ENCODE data around the gene OSBPL3. TPM values are rescaled to one million over a fixed set of nuclear protein-coding genes. Genes with fewer than 3 reads are reported as not detected.

Gene OSBPL3
- total RNA-seq, 1 experiment from 2014 or later = 16.0 TPM

GRCh38 chr7:24930856-24931255 is 49.1 kb downstream of the OSBPL3 start:
- Mint-ChIP-seq H3K27me3 (ENCODE audit: low read depth) (no peaks in the 10 kb centered on the region), H3K36me3 (peaks cover 7% of the 10 kb centered on the region), H3K9me3 (peaks cover 8% of the 10 kb centered on the region), H3K27ac (no peak overlapping the region), H3K4me1 (peaks cover 57% of the 10 kb centered on the region), H3K4me3 (no peak overlapping the region)
- ATAC-seq (no peak), DNase-seq (ENCODE audit: low spot score) (no peak)
- ChIA-PET POLR2A (no interaction called here), CTCF (no interaction called here)
- TF ChIP-seq FOXK1 (CRISPR knock-in tag; IDR thresholded peaks at IDR 0.05) (no peak), USF2 (CRISPR knock-in tag; IDR thresholded peaks at IDR 0.05) (no peak), KAT7 (CRISPR knock-in tag; IDR thresholded peaks at IDR 0.05; ENCODE audit: borderline replicate concordance) (no peak), JUN (CRISPR knock-in tag; IDR thresholded peaks at IDR 0.05) (no peak), MLX (CRISPR knock-in tag; IDR thresholded peaks at IDR 0.05) (no peak), ZNF281 (CRISPR knock-in tag; IDR thresholded peaks at IDR 0.05) (no peak), MAX (CRISPR knock-in tag; IDR thresholded peaks at IDR 0.05) (no peak), ZNF232 (CRISPR knock-in tag; IDR thresholded peaks at IDR 0.05) (no peak), E2F4 (CRISPR knock-in tag; IDR thresholded peaks at IDR 0.05; ENCODE audit: borderline replicate concordance, low read depth) (no peak), ZNF317 (CRISPR knock-in tag; IDR thresholded peaks at IDR 0.05; ENCODE audit: borderline replicate concordance, low read depth) (no peak), HMGA2 (CRISPR knock-in tag; IDR thresholded peaks at IDR 0.05) (no peak), OVOL2 (CRISPR knock-in tag; IDR thresholded peaks at IDR 0.05; ENCODE audit: borderline replicate concordance) (no peak), ETV6 (CRISPR knock-in tag; IDR thresholded peaks at IDR 0.05) (no peak)

- Mint-ChIP-seq H3K9me3 (peaks cover 8% of the 10 kb centered on the region), H3K36me3 (peaks cover 7% of the 10 kb centered on the region), H3K4me3 (no peak overlapping the region), H3K27me3 (ENCODE audit: low read depth) (no peaks in the 10 kb centered on the region), H3K4me1 (peaks cover 52% of the 10 kb centered on the region), H3K27ac (no peak overlapping the region)
- ChIA-PET POLR2A (no interaction called here), CTCF (no interaction called here)
- ATAC-seq (no peak), DNase-seq (ENCODE audit: low spot score) (no peak)
- TF ChIP-seq IRF1 (CRISPR knock-in tag; IDR thresholded peaks at IDR 0.05) (no peak), ZNF423 (CRISPR knock-in tag; IDR thresholded peaks at IDR 0.05) (no peak), PREB (CRISPR knock-in tag; IDR thresholded peaks at IDR 0.05; ENCODE audit: borderline replicate concordance) (no peak), TP53 (CRISPR knock-in tag; IDR thresholded peaks at IDR 0.05) (no peak), EMX1 (CRISPR knock-in tag; IDR thresholded peaks at IDR 0.05) (no peak), SP1 (CRISPR knock-in tag; conservative IDR thresholded peaks at IDR 0.05) (no peak), NR3C1 (CRISPR knock-in tag; conservative IDR thresholded peaks at IDR 0.05; ENCODE audit: low read depth) (no peak), JAZF1 (CRISPR knock-in tag; IDR thresholded peaks at IDR 0.05) (no peak)
Measured at GRCh38 chr7:24926623-24927524, 53.1 kb downstream of the OSBPL3 start.
